Endothelial cell of umbilical vein (primary cell): ENCODE results near the gene FABP1. TPM values are rescaled to one million over a fixed set of nuclear protein-coding genes. Genes with fewer than 3 reads are reported as not detected.

Source experiments
- BruUV-seq: library from RNA; stranded (reverse); fragments of 400-500 nt; replicated peaks from 2 replicates; lab custom pipeline; 2021; lab: Mats Ljungman, UMichigan
- CTCF ChIA-PET: fragments of 300-600, 350-600 bp; sonication (Branson Sonifier 250); formaldehyde crosslinking; loops from one replicate; lab custom pipeline; 2021; ENCODE audit warnings: antibody characterized with exemption, inconsistent platforms; lab: Charles Lee
- POLR2A ChIA-PET: fragments of 300-600, 350-600 bp; sonication (Branson Sonifier 250); formaldehyde crosslinking; loops from one replicate; lab custom pipeline; 2021; ENCODE audit warnings: antibody characterized with exemption, inconsistent platforms; lab: Charles Lee
- DNase-seq: peaks from one replicate; pipeline ENCODE4 v3.0.0-alpha.2; 2011; ENCODE audit warnings: low read depth, low spot score
- FAIRE-seq: peaks from 2 replicates; lab custom pipeline; 2011; peaks lifted over from hg19 to GRCh38; lab: Jason Lieb, UNC
- H2AFZ ChIP-seq: 2 replicates; pipeline ENCODE4 v1.6.0; 2012; ENCODE audit warnings: low read depth, low read length, control low read depth, inconsistent platforms
- H3K27ac ChIP-seq: 2 replicates; pipeline ENCODE4 v1.5.1; 2011; ENCODE audit warnings: low read depth, mild to moderate bottlenecking, control low read depth, low read length, moderate library complexity; ENCODE audit not compliant: insufficient read depth
- H3K27me3 ChIP-seq, 2 experiments: 2 replicates each; pipeline versions ENCODE4 v1.6.0 to v1.6.1; 2011; ENCODE audit warnings: low read length in 2 of 2, mixed read lengths in 1 of 2; ENCODE audit not compliant: control insufficient read depth in 2 of 2, insufficient read depth in 2 of 2
- H3K36me3 ChIP-seq, 2 experiments: 2 replicates in 1 of 2; 3 replicates in 1 of 2; pipeline ENCODE4 v1.5.1; 2011; ENCODE audit warnings: low read length in 2 of 2, mild to moderate bottlenecking in 1 of 2, moderate library complexity in 1 of 2; ENCODE audit not compliant: control insufficient read depth in 2 of 2, insufficient read depth in 2 of 2; ENCODE audit errors: extremely low read depth in 1 of 2
- H3K4me1 ChIP-seq: 3 replicates; pipeline ENCODE4 v1.5.1; 2011; ENCODE audit warnings: mild to moderate bottlenecking, low read length; ENCODE audit not compliant: control insufficient read depth, insufficient read depth; ENCODE audit errors: extremely low read depth
- H3K4me2 ChIP-seq: 2 replicates; pipeline ENCODE4 v1.6.1; 2011; ENCODE audit warnings: low read length, control low read depth, mixed read lengths; ENCODE audit not compliant: insufficient read depth
- H3K4me3 ChIP-seq, 3 experiments: fragments of 200-600 bp in 1 of 3; sonication (generic), shearing (Covaris generic) in 1 of 3; replicated peaks in 1 of 3; 2 replicates each; pipeline ENCODE4 v1.5.1; 2011 to 2016; ENCODE audit warnings: control low read depth in 3 of 3, low read length in 3 of 3, mild to moderate bottlenecking in 2 of 3, inconsistent platforms in 1 of 3, low read depth in 1 of 3, moderate library complexity in 1 of 3; ENCODE audit not compliant: insufficient read depth in 1 of 3
- H3K79me2 ChIP-seq: 2 replicates; pipeline ENCODE4 v1.6.0; 2012; ENCODE audit warnings: low read length, inconsistent platforms; ENCODE audit not compliant: control insufficient read depth, insufficient read depth
- H3K9ac ChIP-seq: replicated peaks from 2 replicates; pipeline ENCODE3; 2011; ENCODE audit warnings: low read length, control low read depth; ENCODE audit not compliant: insufficient read depth; ENCODE audit errors: extremely low read depth
- H3K9me1 ChIP-seq: replicated peaks from 3 replicates; pipeline ENCODE4 v1.6.0; 2011; ENCODE audit warnings: mild to moderate bottlenecking, low read length; ENCODE audit not compliant: control insufficient read depth, insufficient read depth; ENCODE audit errors: extremely low read depth
- H3K9me3 ChIP-seq: replicated peaks from 2 replicates; pipeline ENCODE4 v1.5.1; 2012; ENCODE audit warnings: low read length, inconsistent platforms; ENCODE audit not compliant: control insufficient read depth, insufficient read depth
- H4K20me1 ChIP-seq: replicated peaks from 2 replicates; pipeline ENCODE3; 2011; ENCODE audit warnings: mild to moderate bottlenecking, low read length; ENCODE audit not compliant: control insufficient read depth, insufficient read depth; ENCODE audit errors: extremely low read depth
- EZH2 ChIP-seq: IDR thresholded peaks from 2 replicates; pipeline ENCODE4 v1.6.1; 2012; ENCODE audit warnings: borderline replicate concordance, low read depth, mild to moderate bottlenecking, moderate library complexity, low read length, inconsistent platforms; ENCODE audit not compliant: severe bottlenecking
- GATA2 ChIP-seq: IDR thresholded peaks from 2 replicates; pipeline ENCODE4 v1.7.0; 2011; ENCODE audit warnings: low read depth, mild to moderate bottlenecking, moderate library complexity, mixed read lengths, low read length; ENCODE audit not compliant: insufficient read length, insufficient read depth
- JUN ChIP-seq: IDR thresholded peaks from 2 replicates; pipeline ENCODE4 v1.6.1; 2011; ENCODE audit warnings: borderline replicate concordance, low read depth; ENCODE audit not compliant: insufficient read length, insufficient read depth
- MAX ChIP-seq: IDR thresholded peaks from 2 replicates; pipeline ENCODE4 v1.6.1; 2011; ENCODE audit not compliant: insufficient read depth, insufficient read length
- MYC ChIP-seq: IDR thresholded peaks from one replicate; pipeline ENCODE4 v1.6.1; 2011; ENCODE audit warnings: mild to moderate bottlenecking, low read depth, low read length
- POLR2A ChIP-seq: IDR thresholded peaks from 2 replicates; pipeline ENCODE4 v1.6.1; 2012; ENCODE audit warnings: low read depth, mild to moderate bottlenecking, control low read depth, low read length
- POLR2AphosphoS5 ChIP-seq: IDR thresholded peaks from 2 replicates; pipeline ENCODE4 v1.6.1; 2012; ENCODE audit warnings: low read depth, mild to moderate bottlenecking, control low read depth, low read length, moderate library complexity; ENCODE audit not compliant: insufficient read depth
- dilution Hi-C: fragments of 300-500 bp; cut with MboI; formaldehyde crosslinking; loops from one replicate; pipeline ENCODE4 v1.15.0; 2019; ENCODE audit warnings: low sequenced_read_pairs; ENCODE audit not compliant: extremely low pct_ligation_motif_present
- intact Hi-C: fragments of 100-400 bp; cut with micrococcal nuclease; formaldehyde crosslinking; loops from one replicate; pipeline ENCODE4 v1.10.0; 2022
- polyA plus RNA-seq, 4 experiments: library from polyadenylated mRNA; depleted of rRNA in 3 of 4; stranded (reverse) in 3 of 4; unstranded in 1 of 4; fragments of >200 nt; gene quantifications; 2 replicates each; pipeline versions ENCODE4 v1.2.1 to v1.2.3, GENCODE V29; 2011 to 2012; ENCODE audit warnings: missing spikeins in 1 of 4
- total RNA-seq: library from RNA; stranded (reverse); gene quantifications from 2 replicates; pipeline ENCODE4 v1.2.3, GENCODE V29; 2021
- TF ChIP-seq, protein P1 (sequence below), 2 donors: IDR thresholded peaks; 1 replicate in 1 of 2; 2 replicates in 1 of 2; pipeline ENCODE4 v1.5.1; 2011; ENCODE audit warnings: low read length in 2 of 2, mild to moderate bottlenecking in 2 of 2, moderate library complexity in 2 of 2, control low read depth in 1 of 2, inconsistent platforms in 1 of 2, low read depth in 1 of 2; ENCODE audit not compliant: insufficient read depth in 1 of 2; ENCODE audit errors: extremely low read depth in 1 of 2

The FABP1 gene
- total and polyA plus RNA-seq, 2 donors (not counting 3 experiments of a cell fraction or from before 2014, with no cell fraction given) = not detected

GRCh38 chr2:88087763-88088162, 40.1 kb downstream of the FABP1 start:
- H3K4me3 ChIP-seq = no peak overlapping the region
- H3K36me3 ChIP-seq = no peaks in the 10 kb centered on the region
- H3K9me3 ChIP-seq = no peaks in the 10 kb centered on the region
- ChIA-PET CTCF (no interaction called here), POLR2A (no interaction called here)
- TF ChIP-seq, protein P1, sequence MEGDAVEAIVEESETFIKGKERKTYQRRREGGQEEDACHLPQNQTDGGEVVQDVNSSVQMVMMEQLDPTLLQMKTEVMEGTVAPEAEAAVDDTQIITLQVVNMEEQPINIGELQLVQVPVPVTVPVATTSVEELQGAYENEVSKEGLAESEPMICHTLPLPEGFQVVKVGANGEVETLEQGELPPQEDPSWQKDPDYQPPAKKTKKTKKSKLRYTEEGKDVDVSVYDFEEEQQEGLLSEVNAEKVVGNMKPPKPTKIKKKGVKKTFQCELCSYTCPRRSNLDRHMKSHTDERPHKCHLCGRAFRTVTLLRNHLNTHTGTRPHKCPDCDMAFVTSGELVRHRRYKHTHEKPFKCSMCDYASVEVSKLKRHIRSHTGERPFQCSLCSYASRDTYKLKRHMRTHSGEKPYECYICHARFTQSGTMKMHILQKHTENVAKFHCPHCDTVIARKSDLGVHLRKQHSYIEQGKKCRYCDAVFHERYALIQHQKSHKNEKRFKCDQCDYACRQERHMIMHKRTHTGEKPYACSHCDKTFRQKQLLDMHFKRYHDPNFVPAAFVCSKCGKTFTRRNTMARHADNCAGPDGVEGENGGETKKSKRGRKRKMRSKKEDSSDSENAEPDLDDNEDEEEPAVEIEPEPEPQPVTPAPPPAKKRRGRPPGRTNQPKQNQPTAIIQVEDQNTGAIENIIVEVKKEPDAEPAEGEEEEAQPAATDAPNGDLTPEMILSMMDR (IDR thresholded peaks at IDR 0.05; ENCODE audit: extremely low read depth in 1 of 2, insufficient read depth in 1 of 2, low read depth in 1 of 2, low read length in 2 of 2) = no peak
- TF ChIP-seq POLR2A (no peak), MYC (no peak), GATA2 (no peak), POLR2AphosphoS5 (no peak), JUN (no peak), EZH2 (no peak)
- FAIRE-seq (no peak), DNase-seq (no peak)
- intact Hi-C loops = no loop called here
- H2AFZ ChIP-seq = no peak overlapping the region
- dilution Hi-C loops = no loop called here
- BruUV-seq = no TSS peak
- no peaks in the 10 kb centered on the region for H4K20me1 ChIP-seq
- no peak overlapping the region for H3K27ac ChIP-seq
- H3K9me1 ChIP-seq = no peaks in the 10 kb centered on the region
- no peaks in the 10 kb centered on the region for H3K4me1 ChIP-seq
- no peaks in the 10 kb centered on the region for H3K27me3 ChIP-seq
- H3K9ac ChIP-seq = no peak overlapping the region
- H3K4me2 ChIP-seq = no peak overlapping the region
- H3K79me2 ChIP-seq = no peaks in the 10 kb centered on the region

- ChIA-PET CTCF (no interaction called here), POLR2A (no interaction called here)
- no peaks in the 10 kb centered on the region for H3K36me3 ChIP-seq
- no peaks in the 10 kb centered on the region for H3K9me1 ChIP-seq
- H3K9ac ChIP-seq = no peak overlapping the region
- no peak overlapping the region for H3K4me3 ChIP-seq
- no peaks in the 10 kb centered on the region for H3K27me3 ChIP-seq
- dilution Hi-C loops = no loop called here
- no peaks in the 10 kb centered on the region for H3K4me1 ChIP-seq
- DNase-seq (no peak), FAIRE-seq (no peak)
- TF ChIP-seq MYC (no peak), POLR2AphosphoS5 (no peak), GATA2 (no peak), MAX (no peak), EZH2 (no peak), JUN (no peak)
- intact Hi-C loops = no loop called here
- no peak overlapping the region for H2AFZ ChIP-seq
- BruUV-seq = no TSS peak
- no peak overlapping the region for H3K27ac ChIP-seq
- no peaks in the 10 kb centered on the region for H3K9me3 ChIP-seq
- no peaks in the 10 kb centered on the region for H4K20me1 ChIP-seq
- H3K79me2 ChIP-seq = no peaks in the 10 kb centered on the region
- no peak overlapping the region for H3K4me2 ChIP-seq
Measured at GRCh38 chr2:88087073-88087472, 40.8 kb downstream of the FABP1 start.
